Measurements from ENCODE around the gene B3GAT1.

The B3GAT1 gene

GRCh38 chr11:134441281-134441680, 29.2 kb upstream of the B3GAT1 start:
- no peak for DNase-seq

GRCh38 chr11:134440851-134441250, 28.8 kb upstream of the B3GAT1 start:
- no peak for DNase-seq

DNA sequence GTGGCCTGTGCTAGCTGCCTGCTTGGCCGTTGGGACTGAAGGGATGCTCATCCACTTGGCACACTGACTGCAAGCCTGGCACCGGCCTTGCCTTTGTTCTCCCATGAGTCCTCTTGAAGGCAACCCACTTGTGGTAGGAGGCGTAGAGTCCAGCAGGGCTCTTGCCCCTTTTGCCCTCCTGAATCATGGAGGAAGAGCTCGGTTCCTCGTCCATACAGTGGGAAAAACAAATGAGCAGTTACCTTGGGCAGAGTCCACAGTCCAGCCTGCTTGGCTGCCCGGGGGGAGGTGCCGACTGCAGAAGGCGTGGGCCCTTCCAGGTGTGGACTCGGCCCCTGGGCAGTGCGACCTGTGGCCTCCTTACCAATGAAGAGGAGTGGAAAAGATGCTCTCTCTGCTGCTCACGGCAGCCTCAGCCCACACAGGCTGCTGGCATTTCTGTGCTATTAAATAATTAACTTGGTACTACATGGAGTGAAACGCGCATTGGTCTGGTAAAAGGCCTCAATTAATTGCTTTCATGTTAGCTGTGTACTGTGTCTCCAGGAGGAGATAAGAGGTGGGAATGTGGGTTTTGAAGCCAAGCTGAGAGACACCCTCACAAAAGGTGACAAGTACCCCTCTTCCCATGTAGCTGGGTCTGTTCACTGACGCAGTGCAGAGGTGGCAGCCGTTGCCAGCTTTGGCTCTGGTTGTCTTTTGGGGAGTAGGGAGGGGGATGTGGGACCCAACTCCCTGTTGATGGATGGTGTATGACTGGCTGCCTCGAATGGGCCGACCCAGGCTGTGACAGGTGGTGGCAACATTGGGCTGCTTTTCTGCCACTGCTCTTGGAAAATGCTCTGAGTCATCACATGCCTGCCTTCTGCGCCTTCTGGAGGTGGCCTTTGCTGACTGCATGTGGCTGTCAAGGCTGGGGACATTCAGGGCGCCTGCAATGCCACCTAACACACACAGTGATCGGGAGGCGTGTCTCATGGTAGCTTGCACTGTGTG, 26.8 kb upstream of the B3GAT1 start:
- no peak for DNase-seq

DNA sequence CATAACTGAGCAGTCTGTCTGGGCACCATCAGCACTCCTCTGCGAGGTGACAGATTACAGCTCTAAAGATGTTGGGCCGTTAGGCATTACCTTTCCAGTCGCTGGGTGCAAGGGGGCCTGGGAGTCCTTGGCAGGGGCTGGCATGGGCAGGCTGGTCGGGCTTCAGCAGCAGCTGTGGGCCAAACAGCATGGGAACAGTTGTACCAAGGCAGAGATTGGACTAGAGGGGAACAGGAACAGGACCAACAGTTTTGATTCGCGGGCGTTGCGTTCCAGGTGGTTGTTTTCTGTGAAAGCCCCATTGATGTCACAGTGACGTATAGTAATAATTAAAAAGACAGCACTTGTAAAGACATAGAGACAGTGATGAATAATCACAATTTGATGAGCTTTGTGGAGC, 25.8 kb upstream of the B3GAT1 start:
- no peak for DNase-seq

- DNase-seq: no peak
Measured at GRCh38 chr11:134436781-134437180, 24.7 kb upstream of the B3GAT1 start.

DNA sequence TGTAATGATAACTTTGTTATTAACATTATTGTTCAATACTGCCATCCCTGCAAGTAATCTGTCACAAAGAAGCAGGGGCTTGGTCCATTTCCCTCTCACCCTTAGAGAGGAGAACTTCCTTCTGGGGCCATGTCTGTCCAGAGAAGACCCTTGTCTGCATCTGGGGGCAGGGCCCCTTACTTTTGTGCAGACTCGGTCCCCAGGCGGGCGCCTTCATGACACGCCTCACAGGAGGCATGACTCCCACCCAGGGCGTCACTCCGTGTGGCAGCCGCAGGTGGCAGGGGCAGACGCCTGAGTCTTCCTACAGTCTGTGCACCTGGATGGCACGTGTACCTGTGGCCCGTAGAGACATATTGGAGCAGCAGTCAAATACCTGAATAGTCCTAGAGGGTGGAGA, 21.8 kb upstream of the B3GAT1 start:
- DNase-seq: no peak

DNA sequence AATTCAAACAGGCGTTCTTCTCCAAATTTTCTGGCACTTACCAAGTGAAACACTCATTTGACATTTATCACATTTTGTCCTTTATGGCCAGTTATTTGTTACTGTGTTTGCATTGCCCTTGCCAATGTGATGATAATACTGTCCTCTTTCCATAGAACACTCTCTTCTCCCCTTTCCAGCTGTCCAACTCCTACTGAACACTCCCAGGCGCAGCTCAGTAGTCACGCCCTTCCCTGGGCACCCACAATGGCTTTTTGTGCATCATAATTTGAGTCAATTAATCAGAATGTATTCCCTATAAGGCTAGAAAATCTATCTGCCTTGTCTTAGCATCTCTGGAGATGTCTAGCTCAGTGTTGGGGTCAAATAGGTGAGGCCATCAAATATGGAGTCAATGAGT, 21.2 kb upstream of the B3GAT1 start:
- DNase-seq: no peak

- no peak for DNase-seq
Measured at GRCh38 chr11:134432776-134433175, 20.7 kb upstream of the B3GAT1 start.

GRCh38 chr11:134429106-134429505, 17.1 kb upstream of the B3GAT1 start:
- no peak for DNase-seq

GRCh38 chr11:134425816-134426536, 13.9 kb upstream of the B3GAT1 start:
- DNase-seq: no peak

GRCh38 chr11:134425413-134425812, 13.4 kb upstream of the B3GAT1 start:
- DNase-seq: no peak

- no peak for DNase-seq
Measured at GRCh38 chr11:134423106-134423505, 11.1 kb upstream of the B3GAT1 start.

GRCh38 chr11:134417871-134418840, 6.1 kb upstream of the B3GAT1 start:
- DNase-seq: no peak

- DNase-seq: no peak
Measured at GRCh38 chr11:134416726-134417125, 4.7 kb upstream of the B3GAT1 start.

GRCh38 chr11:134414766-134415765, 3.0 kb upstream of the B3GAT1 start:
- no peak for DNase-seq

- no peak for DNase-seq
Measured at GRCh38 chr11:134413826-134414731, 2.0 kb upstream of the B3GAT1 start.

GRCh38 chr11:134413043-134413825, 1.2 kb upstream of the B3GAT1 start:
- no peak for DNase-seq

GRCh38 chr11:134410766-134411165, 1.3 kb downstream of the B3GAT1 start:
- DNase-seq: no peak
